WTC11 (cell line): ENCODE results near the gene KCNH8. TPM values are rescaled to one million over a fixed set of nuclear protein-coding genes. Genes with fewer than 3 reads are reported as not detected.

Experiments used
- ATAC-seq: fragments of 200-7000 bp; cut with Tn5 transposase; 2 replicates; pipeline ENCODE4 v1.10.0; 2021; ENCODE audit warnings: mild to moderate bottlenecking, moderate library complexity
- CTCF ChIA-PET: fragments of 300-600 bp; sonication (Branson Sonifier 250); formaldehyde crosslinking; loops from one replicate; lab custom pipeline; 2021; ENCODE audit warnings: antibody characterized with exemption; lab: Charles Lee
- POLR2A ChIA-PET: fragments of 350-600 bp; sonication (Branson Sonifier 250); formaldehyde crosslinking; loops from one replicate; lab custom pipeline; 2021; ENCODE audit warnings: antibody characterized with exemption; lab: Charles Lee
- DNase-seq: peaks from one replicate; pipeline ENCODE4 v3.0.0; 2021; ENCODE audit warnings: low spot score
- H3K27ac Mint-ChIP-seq: 2 replicates; pipeline ENCODE4 v1.8.0; 2021; ENCODE audit warnings: mixed read lengths
- H3K27me3 Mint-ChIP-seq: 2 replicates; pipeline ENCODE4 v1.8.0; 2021; ENCODE audit warnings: low read depth, mild to moderate bottlenecking, moderate library complexity, mixed read lengths
- H3K36me3 Mint-ChIP-seq: 2 replicates; pipeline ENCODE4 v1.8.0; 2021; ENCODE audit warnings: mixed read lengths
- H3K4me1 Mint-ChIP-seq: 2 replicates; pipeline ENCODE4 v1.8.0; 2022; ENCODE audit warnings: mixed read lengths
- H3K4me3 Mint-ChIP-seq: 2 replicates; pipeline ENCODE4 v1.8.0; 2021; ENCODE audit warnings: mild to moderate bottlenecking, moderate library complexity, mixed read lengths
- H3K9me3 Mint-ChIP-seq: 2 replicates; pipeline ENCODE4 v1.8.0; 2021; ENCODE audit warnings: mixed read lengths
- ESRRA ChIP-seq: sonication (generic); formaldehyde crosslinking; IDR thresholded peaks from 2 replicates; pipeline ENCODE4 v1.8.1; 2022; ENCODE audit warnings: mild to moderate bottlenecking, missing genetic modification reagents, borderline replicate concordance
- FOXK1 ChIP-seq: sonication (generic); formaldehyde crosslinking; IDR thresholded peaks from 2 replicates; pipeline ENCODE4 v1.8.0; 2022; ENCODE audit warnings: mild to moderate bottlenecking, moderate library complexity, missing genetic modification reagents
- GABPB1 ChIP-seq: sonication (generic); formaldehyde crosslinking; IDR thresholded peaks from 2 replicates; pipeline ENCODE4 v1.8.1; 2023; ENCODE audit warnings: mild to moderate bottlenecking, missing genetic modification reagents
- GRHL2 ChIP-seq: fragments of 250-450 bp; sonication (Bioruptor Pico); IDR thresholded peaks from 2 replicates; pipeline ENCODE4 v1.8.0; 2022; ENCODE audit warnings: mild to moderate bottlenecking, moderate library complexity; ENCODE audit not compliant: insufficient replicate concordance, severe bottlenecking
- NFATC4 ChIP-seq: fragments of 250-450 bp; sonication (Bioruptor Pico); IDR thresholded peaks from 2 replicates; pipeline ENCODE4 v1.9.0; 2021; ENCODE audit warnings: mild to moderate bottlenecking
- NR3C1 ChIP-seq: sonication (generic); formaldehyde crosslinking; conservative IDR thresholded peaks from 2 replicates; pipeline ENCODE4 v1.8.1; 2023; ENCODE audit warnings: low read depth, mild to moderate bottlenecking, missing genetic modification reagents
- RELA ChIP-seq: sonication (generic); formaldehyde crosslinking; IDR thresholded peaks from 2 replicates; pipeline ENCODE4 v1.8.1; 2022; ENCODE audit warnings: missing genetic modification reagents, mild to moderate bottlenecking, borderline replicate concordance
- RORB ChIP-seq: fragments of 250-450 bp; sonication (Bioruptor Pico); IDR thresholded peaks from 2 replicates; pipeline ENCODE4 v1.9.0; 2021; ENCODE audit warnings: mild to moderate bottlenecking
- ZNF138 ChIP-seq: sonication (generic); formaldehyde crosslinking; conservative IDR thresholded peaks from 2 replicates; pipeline ENCODE4 v1.8.1; 2022; ENCODE audit warnings: mild to moderate bottlenecking, moderate library complexity, missing genetic modification reagents
- ZNF317 ChIP-seq: sonication (generic); formaldehyde crosslinking; IDR thresholded peaks from 2 replicates; pipeline ENCODE4 v1.8.1; 2023; ENCODE audit warnings: low read depth, mild to moderate bottlenecking, moderate library complexity, missing genetic modification reagents, borderline replicate concordance
- ZNF396 ChIP-seq: fragments of 250-450 bp; sonication (Bioruptor Pico); IDR thresholded peaks from 2 replicates; pipeline ENCODE4 v1.8.0; 2021; ENCODE audit warnings: mild to moderate bottlenecking, moderate library complexity, borderline replicate concordance
- total RNA-seq: library from RNA; stranded (reverse); gene quantifications from 3 replicates; pipeline ENCODE4 v1.2.3, GENCODE V29; 2021
- TF ChIP-seq, protein P1 (sequence below): fragments of 250-450 bp; sonication (Bioruptor Pico); IDR thresholded peaks from 2 replicates; pipeline ENCODE4 v2.1.2; 2022; ENCODE audit warnings: mild to moderate bottlenecking, moderate library complexity
- TF ChIP-seq, protein P2 (sequence below): sonication (generic); formaldehyde crosslinking; IDR thresholded peaks from 2 replicates; pipeline ENCODE4 v1.8.1; 2023; ENCODE audit warnings: mild to moderate bottlenecking, missing genetic modification reagents
- TF ChIP-seq, protein P3 (sequence below): sonication (generic); formaldehyde crosslinking; IDR thresholded peaks from 2 replicates; pipeline ENCODE4 v1.8.0; 2023; ENCODE audit warnings: missing genetic modification reagents
- TF ChIP-seq, protein P4 (sequence below): fragments of 250-450 bp; sonication (Bioruptor Pico); IDR thresholded peaks from 2 replicates; pipeline ENCODE4 v1.9.0; 2021; ENCODE audit warnings: mild to moderate bottlenecking
- TF ChIP-seq, protein P5 (sequence below): sonication (generic); formaldehyde crosslinking; IDR thresholded peaks from 2 replicates; pipeline ENCODE4 v1.8.0; 2022; ENCODE audit warnings: missing genetic modification reagents
- TF ChIP-seq, protein P6 (sequence below): sonication (generic); formaldehyde crosslinking; IDR thresholded peaks from 2 replicates; pipeline ENCODE4 v1.8.1; 2022; ENCODE audit warnings: mild to moderate bottlenecking, moderate library complexity, missing genetic modification reagents
- TF ChIP-seq, protein P7 (sequence below): sonication (generic); formaldehyde crosslinking; IDR thresholded peaks from 2 replicates; pipeline ENCODE4 v1.8.0; 2023; ENCODE audit warnings: mild to moderate bottlenecking, missing genetic modification reagents

Gene KCNH8
- total RNA-seq, 1 experiment from 2014 or later: 2.8 TPM

DNA sequence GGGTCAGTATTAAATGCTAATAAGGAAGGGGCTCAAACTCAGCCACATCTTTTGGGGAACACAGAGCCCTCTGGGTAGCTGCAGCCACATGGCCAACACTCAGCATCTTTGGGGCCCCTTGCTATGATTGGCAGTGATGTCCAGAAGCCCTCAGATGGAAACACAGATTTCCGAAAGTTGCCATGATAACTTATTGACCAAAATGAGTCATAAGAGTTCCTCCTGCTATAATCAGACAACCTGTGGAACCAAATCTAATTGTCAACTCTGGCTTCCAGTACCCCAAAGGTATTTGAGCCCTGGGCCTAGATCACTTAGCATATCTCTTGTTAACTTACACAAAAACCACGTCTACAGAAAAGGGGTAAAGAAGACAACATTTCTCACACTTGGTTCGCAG, 392.2 kb downstream of the KCNH8 start:
- Mint-ChIP-seq H3K9me3 (no peaks in the 10 kb centered on the region), H3K27me3 (no peaks in the 10 kb centered on the region), H3K36me3 (no peaks in the 10 kb centered on the region), H3K4me1 (peaks cover 4% of the 10 kb centered on the region; the same call in 1 of the 2 replicates), H3K27ac (no peak overlapping the region), H3K4me3 (no peak overlapping the region)
- no peak for ATAC-seq
- TF ChIP-seq ESRRA (CRISPR knock-in tag) (no peak), ZNF317 (CRISPR knock-in tag) (no peak), NFATC4 (CRISPR knock-in tag) (no peak), NR3C1 (CRISPR knock-in tag) (no peak), RELA (CRISPR knock-in tag) (no peak), RORB (CRISPR knock-in tag) (no peak), GABPB1 (CRISPR knock-in tag) (no peak), ZNF138 (CRISPR knock-in tag) (no peak), FOXK1 (CRISPR knock-in tag) (no peak), ZNF396 (no peak), GRHL2 (CRISPR knock-in tag) (no peak)
- TF ChIP-seq, protein P1, sequence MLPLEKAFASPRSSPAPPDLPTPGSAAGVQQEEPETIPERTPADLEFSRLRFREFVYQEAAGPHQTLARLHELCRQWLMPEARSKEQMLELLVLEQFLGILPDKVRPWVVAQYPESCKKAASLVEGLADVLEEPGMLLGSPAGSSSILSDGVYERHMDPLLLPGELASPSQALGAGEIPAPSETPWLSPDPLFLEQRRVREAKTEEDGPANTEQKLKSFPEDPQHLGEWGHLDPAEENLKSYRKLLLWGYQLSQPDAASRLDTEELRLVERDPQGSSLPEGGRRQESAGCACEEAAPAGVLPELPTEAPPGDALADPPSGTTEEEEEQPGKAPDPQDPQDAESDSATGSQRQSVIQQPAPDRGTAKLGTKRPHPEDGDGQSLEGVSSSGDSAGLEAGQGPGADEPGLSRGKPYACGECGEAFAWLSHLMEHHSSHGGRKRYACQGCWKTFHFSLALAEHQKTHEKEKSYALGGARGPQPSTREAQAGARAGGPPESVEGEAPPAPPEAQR (CRISPR knock-in tag): no peak
- TF ChIP-seq, protein P2, sequence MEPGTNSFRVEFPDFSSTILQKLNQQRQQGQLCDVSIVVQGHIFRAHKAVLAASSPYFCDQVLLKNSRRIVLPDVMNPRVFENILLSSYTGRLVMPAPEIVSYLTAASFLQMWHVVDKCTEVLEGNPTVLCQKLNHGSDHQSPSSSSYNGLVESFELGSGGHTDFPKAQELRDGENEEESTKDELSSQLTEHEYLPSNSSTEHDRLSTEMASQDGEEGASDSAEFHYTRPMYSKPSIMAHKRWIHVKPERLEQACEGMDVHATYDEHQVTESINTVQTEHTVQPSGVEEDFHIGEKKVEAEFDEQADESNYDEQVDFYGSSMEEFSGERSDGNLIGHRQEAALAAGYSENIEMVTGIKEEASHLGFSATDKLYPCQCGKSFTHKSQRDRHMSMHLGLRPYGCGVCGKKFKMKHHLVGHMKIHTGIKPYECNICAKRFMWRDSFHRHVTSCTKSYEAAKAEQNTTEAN (CRISPR knock-in tag): no peak
- TF ChIP-seq, protein P3, sequence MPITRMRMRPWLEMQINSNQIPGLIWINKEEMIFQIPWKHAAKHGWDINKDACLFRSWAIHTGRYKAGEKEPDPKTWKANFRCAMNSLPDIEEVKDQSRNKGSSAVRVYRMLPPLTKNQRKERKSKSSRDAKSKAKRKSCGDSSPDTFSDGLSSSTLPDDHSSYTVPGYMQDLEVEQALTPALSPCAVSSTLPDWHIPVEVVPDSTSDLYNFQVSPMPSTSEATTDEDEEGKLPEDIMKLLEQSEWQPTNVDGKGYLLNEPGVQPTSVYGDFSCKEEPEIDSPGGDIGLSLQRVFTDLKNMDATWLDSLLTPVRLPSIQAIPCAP (CRISPR knock-in tag): no peak
- TF ChIP-seq, protein P4, sequence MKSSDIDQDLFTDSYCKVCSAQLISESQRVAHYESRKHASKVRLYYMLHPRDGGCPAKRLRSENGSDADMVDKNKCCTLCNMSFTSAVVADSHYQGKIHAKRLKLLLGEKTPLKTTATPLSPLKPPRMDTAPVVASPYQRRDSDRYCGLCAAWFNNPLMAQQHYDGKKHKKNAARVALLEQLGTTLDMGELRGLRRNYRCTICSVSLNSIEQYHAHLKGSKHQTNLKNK (CRISPR knock-in tag): no peak
- TF ChIP-seq, protein P5, sequence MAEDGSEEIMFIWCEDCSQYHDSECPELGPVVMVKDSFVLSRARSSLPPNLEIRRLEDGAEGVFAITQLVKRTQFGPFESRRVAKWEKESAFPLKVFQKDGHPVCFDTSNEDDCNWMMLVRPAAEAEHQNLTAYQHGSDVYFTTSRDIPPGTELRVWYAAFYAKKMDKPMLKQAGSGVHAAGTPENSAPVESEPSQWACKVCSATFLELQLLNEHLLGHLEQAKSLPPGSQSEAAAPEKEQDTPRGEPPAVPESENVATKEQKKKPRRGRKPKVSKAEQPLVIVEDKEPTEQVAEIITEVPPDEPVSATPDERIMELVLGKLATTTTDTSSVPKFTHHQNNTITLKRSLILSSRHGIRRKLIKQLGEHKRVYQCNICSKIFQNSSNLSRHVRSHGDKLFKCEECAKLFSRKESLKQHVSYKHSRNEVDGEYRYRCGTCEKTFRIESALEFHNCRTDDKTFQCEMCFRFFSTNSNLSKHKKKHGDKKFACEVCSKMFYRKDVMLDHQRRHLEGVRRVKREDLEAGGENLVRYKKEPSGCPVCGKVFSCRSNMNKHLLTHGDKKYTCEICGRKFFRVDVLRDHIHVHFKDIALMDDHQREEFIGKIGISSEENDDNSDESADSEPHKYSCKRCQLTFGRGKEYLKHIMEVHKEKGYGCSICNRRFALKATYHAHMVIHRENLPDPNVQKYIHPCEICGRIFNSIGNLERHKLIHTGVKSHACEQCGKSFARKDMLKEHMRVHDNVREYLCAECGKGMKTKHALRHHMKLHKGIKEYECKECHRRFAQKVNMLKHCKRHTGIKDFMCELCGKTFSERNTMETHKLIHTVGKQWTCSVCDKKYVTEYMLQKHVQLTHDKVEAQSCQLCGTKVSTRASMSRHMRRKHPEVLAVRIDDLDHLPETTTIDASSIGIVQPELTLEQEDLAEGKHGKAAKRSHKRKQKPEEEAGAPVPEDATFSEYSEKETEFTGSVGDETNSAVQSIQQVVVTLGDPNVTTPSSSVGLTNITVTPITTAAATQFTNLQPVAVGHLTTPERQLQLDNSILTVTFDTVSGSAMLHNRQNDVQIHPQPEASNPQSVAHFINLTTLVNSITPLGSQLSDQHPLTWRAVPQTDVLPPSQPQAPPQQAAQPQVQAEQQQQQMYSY (CRISPR knock-in tag): no peak
- TF ChIP-seq, protein P6, sequence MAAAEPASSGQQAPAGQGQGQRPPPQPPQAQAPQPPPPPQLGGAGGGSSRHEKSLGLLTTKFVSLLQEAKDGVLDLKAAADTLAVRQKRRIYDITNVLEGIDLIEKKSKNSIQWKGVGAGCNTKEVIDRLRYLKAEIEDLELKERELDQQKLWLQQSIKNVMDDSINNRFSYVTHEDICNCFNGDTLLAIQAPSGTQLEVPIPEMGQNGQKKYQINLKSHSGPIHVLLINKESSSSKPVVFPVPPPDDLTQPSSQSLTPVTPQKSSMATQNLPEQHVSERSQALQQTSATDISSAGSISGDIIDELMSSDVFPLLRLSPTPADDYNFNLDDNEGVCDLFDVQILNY: no peak
- ChIA-PET CTCF (interaction anchor here (0.6 kb wide), 1 partner anchor 192 kb away, joined by 3 read pairs; no protein-coding TSS in a partner anchor), POLR2A (no interaction called here)
- no peak for DNase-seq

DNA sequence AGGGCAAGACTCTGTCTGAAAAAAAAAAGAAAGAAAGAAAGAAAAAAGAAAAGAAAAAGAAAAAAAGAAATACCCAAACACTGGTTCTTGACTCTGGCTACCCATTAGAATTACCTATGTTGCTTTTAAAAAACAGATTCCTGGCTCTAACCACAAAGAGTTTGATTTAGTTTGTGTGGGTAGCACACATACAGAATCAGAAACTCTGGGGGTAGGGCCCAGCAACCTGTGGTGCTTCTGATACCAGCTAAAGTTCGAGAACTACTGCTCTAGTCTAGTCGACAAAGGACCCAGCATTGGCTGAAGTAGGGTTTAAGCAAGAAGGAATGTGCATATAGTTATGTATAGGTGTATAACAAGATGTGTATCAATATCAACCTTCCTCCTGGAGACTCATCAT, 393.0 kb downstream of the KCNH8 start:
- Mint-ChIP-seq H3K27me3 (no peaks in the 10 kb centered on the region), H3K27ac (no peak overlapping the region), H3K9me3 (no peaks in the 10 kb centered on the region), H3K4me1 (peaks cover 4% of the 10 kb centered on the region; the same call in 1 of the 2 replicates), H3K36me3 (no peaks in the 10 kb centered on the region), H3K4me3 (no peak overlapping the region)
- CTCF ChIA-PET: interaction anchor here (1.6 kb wide), 1 partner anchor 192 kb away, joined by 6 read pairs; no protein-coding TSS in a partner anchor
- DNase-seq (no peak), ATAC-seq (no peak)
- TF ChIP-seq RORB (CRISPR knock-in tag): no peak
- TF ChIP-seq, protein P7, sequence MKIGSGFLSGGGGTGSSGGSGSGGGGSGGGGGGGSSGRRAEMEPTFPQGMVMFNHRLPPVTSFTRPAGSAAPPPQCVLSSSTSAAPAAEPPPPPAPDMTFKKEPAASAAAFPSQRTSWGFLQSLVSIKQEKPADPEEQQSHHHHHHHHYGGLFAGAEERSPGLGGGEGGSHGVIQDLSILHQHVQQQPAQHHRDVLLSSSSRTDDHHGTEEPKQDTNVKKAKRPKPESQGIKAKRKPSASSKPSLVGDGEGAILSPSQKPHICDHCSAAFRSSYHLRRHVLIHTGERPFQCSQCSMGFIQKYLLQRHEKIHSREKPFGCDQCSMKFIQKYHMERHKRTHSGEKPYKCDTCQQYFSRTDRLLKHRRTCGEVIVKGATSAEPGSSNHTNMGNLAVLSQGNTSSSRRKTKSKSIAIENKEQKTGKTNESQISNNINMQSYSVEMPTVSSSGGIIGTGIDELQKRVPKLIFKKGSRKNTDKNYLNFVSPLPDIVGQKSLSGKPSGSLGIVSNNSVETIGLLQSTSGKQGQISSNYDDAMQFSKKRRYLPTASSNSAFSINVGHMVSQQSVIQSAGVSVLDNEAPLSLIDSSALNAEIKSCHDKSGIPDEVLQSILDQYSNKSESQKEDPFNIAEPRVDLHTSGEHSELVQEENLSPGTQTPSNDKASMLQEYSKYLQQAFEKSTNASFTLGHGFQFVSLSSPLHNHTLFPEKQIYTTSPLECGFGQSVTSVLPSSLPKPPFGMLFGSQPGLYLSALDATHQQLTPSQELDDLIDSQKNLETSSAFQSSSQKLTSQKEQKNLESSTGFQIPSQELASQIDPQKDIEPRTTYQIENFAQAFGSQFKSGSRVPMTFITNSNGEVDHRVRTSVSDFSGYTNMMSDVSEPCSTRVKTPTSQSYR (CRISPR knock-in tag): no peak
- POLR2A ChIA-PET: no interaction called here
